GM12878 (cell line): ENCODE measurements around the gene ETV6. TPM values are rescaled to one million over a fixed set of nuclear protein-coding genes. Genes with fewer than 3 reads are reported as not detected.

Source experiments
- ATF3 ChIP-seq: IDR thresholded peaks from 2 replicates; pipeline ENCODE4 v1.6.1; 2011; ENCODE audit warnings: low read depth, mild to moderate bottlenecking, low read length, moderate library complexity, borderline replicate concordance; ENCODE audit errors: extremely low read depth
- ESRRA ChIP-seq: IDR thresholded peaks from 2 replicates; pipeline ENCODE4 v1.6.1; 2012; ENCODE audit warnings: mild to moderate bottlenecking, low read length, improper control_type of control experiment
- KLF5 ChIP-seq: fragments of 450-650 bp; IDR thresholded peaks from 2 replicates; pipeline ENCODE4 v1.6.1; 2014; ENCODE audit warnings: mild to moderate bottlenecking; ENCODE audit not compliant: partially characterized antibody
- MTA2 ChIP-seq: fragments of 450-650 bp; IDR thresholded peaks from 2 replicates; pipeline ENCODE4 v1.6.1; 2016; ENCODE audit warnings: low read depth, mild to moderate bottlenecking, moderate library complexity
- NFXL1 ChIP-seq: fragments of 450-650 bp; IDR thresholded peaks from 2 replicates; pipeline ENCODE4 v1.6.1; 2017; ENCODE audit warnings: antibody characterized with exemption, mild to moderate bottlenecking, borderline replicate concordance
- NR2F1 ChIP-seq: fragments of 450-650 bp; conservative IDR thresholded peaks from 2 replicates; pipeline ENCODE4 v1.6.1; 2017; ENCODE audit warnings: mild to moderate bottlenecking
- POLR2AphosphoS5 ChIP-seq: IDR thresholded peaks from 2 replicates; pipeline ENCODE4 v1.6.1; 2011; ENCODE audit warnings: mild to moderate bottlenecking, low read length, inconsistent platforms
- RAD21 ChIP-seq: IDR thresholded peaks from 2 replicates; pipeline ENCODE4 v1.6.1; 2011; ENCODE audit warnings: mild to moderate bottlenecking, low read depth, low read length, moderate library complexity; ENCODE audit not compliant: insufficient read depth
- RAD51 ChIP-seq: fragments of 450-650 bp; IDR thresholded peaks from 2 replicates; pipeline ENCODE4 v1.6.1; 2016; ENCODE audit warnings: moderate library complexity, mild to moderate bottlenecking, inconsistent platforms
- RELA ChIP-seq: fragments of 450-650 bp; IDR thresholded peaks from 2 replicates; pipeline ENCODE4 v1.8.0; 2014; ENCODE audit warnings: borderline replicate concordance; ENCODE audit not compliant: partially characterized antibody
- SMAD1 ChIP-seq: fragments of 450-650 bp; IDR thresholded peaks from 2 replicates; pipeline ENCODE4 v1.6.1; 2018; ENCODE audit warnings: mild to moderate bottlenecking, low read depth; ENCODE audit not compliant: partially characterized antibody
- SMC3 ChIP-seq: IDR thresholded peaks from 2 replicates; pipeline ENCODE4 v1.6.1; 2011; ENCODE audit warnings: low read length, improper control_type of control experiment, borderline replicate concordance
- YBX1 ChIP-seq: fragments of 450-650 bp; IDR thresholded peaks from 2 replicates; pipeline ENCODE4 v1.6.1; 2016; ENCODE audit warnings: antibody characterized with exemption
- ZBTB33 ChIP-seq: fragments of 450-650 bp; IDR thresholded peaks from 2 replicates; pipeline ENCODE4 v1.6.1; 2017; ENCODE audit warnings: mild to moderate bottlenecking
- ZNF274 ChIP-seq: IDR thresholded peaks from one replicate; pipeline ENCODE4 v1.8.0; 2011; ENCODE audit not compliant: insufficient read length, insufficient read depth
- ZNF622 ChIP-seq: fragments of 450-650 bp; IDR thresholded peaks from 2 replicates; pipeline ENCODE4 v1.6.1; 2017; ENCODE audit warnings: mild to moderate bottlenecking, inconsistent platforms
- ZNF687 ChIP-seq: fragments of 450-650 bp; IDR thresholded peaks from 2 replicates; pipeline ENCODE4 v1.6.1; 2017; ENCODE audit warnings: mild to moderate bottlenecking, moderate library complexity
- polyA plus RNA-seq, 11 experiments: library from polyadenylated mRNA; depleted of rRNA in 4 of 11; unstranded in 6 of 11; stranded (reverse) in 5 of 11; fragments of >200 nt; fragmentation: Nextera tagmentation in 4 of 11; fragmentation: Illumina TruSeq in 1 of 11; extraction: Ambion mirVana in 4 of 11; extraction: Trizol in 1 of 11; gene quantifications; 1 replicate in 1 of 11; 2 replicates in 10 of 11; pipeline versions ENCODE4 v1.2.1 to v1.2.3, GENCODE V29; 2011 to 2016; ENCODE audit warnings: inconsistent platforms in 2 of 11, missing spikeins in 2 of 11, low read depth in 1 of 11
- total RNA-seq, 4 experiments: library from RNA; depleted of rRNA in 3 of 4; stranded (reverse); fragments of >200 nt in 3 of 4; fragmentation: Illumina TruSeq in 1 of 4; extraction: Trizol in 1 of 4; gene quantifications; 2 replicates each; pipeline versions ENCODE4 v1.2.1 to v1.2.3, GENCODE V29; 2013 to 2021
- TF ChIP-seq, protein P1 (sequence below): fragments of 450-650 bp; formaldehyde crosslinking; IDR thresholded peaks from 2 replicates; pipeline ENCODE4 v1.4.0; 2020; ENCODE audit warnings: mild to moderate bottlenecking, moderate library complexity
- TF ChIP-seq, protein P2 (sequence below): IDR thresholded peaks from 2 replicates; pipeline ENCODE4 v1.6.1; 2012; ENCODE audit warnings: low read depth, low read length, improper control_type of control experiment

ETV6 gene
- total and polyA plus RNA-seq, 10 of the 15 experiments (the other 5 are each of a cell fraction or from before 2014, with no cell fraction given) = 6.6 to 74.8 (median 24.6) TPM

GRCh38 chr12:11765817-11766794 is 116.6 kb downstream of the ETV6 start (continued):
- TF ChIP-seq, protein P1, sequence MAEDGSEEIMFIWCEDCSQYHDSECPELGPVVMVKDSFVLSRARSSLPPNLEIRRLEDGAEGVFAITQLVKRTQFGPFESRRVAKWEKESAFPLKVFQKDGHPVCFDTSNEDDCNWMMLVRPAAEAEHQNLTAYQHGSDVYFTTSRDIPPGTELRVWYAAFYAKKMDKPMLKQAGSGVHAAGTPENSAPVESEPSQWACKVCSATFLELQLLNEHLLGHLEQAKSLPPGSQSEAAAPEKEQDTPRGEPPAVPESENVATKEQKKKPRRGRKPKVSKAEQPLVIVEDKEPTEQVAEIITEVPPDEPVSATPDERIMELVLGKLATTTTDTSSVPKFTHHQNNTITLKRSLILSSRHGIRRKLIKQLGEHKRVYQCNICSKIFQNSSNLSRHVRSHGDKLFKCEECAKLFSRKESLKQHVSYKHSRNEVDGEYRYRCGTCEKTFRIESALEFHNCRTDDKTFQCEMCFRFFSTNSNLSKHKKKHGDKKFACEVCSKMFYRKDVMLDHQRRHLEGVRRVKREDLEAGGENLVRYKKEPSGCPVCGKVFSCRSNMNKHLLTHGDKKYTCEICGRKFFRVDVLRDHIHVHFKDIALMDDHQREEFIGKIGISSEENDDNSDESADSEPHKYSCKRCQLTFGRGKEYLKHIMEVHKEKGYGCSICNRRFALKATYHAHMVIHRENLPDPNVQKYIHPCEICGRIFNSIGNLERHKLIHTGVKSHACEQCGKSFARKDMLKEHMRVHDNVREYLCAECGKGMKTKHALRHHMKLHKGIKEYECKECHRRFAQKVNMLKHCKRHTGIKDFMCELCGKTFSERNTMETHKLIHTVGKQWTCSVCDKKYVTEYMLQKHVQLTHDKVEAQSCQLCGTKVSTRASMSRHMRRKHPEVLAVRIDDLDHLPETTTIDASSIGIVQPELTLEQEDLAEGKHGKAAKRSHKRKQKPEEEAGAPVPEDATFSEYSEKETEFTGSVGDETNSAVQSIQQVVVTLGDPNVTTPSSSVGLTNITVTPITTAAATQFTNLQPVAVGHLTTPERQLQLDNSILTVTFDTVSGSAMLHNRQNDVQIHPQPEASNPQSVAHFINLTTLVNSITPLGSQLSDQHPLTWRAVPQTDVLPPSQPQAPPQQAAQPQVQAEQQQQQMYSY = no peak
- TF ChIP-seq ZNF274 (no peak), ZNF687 (peak; percentile 79), NFXL1 (no peak), ESRRA (0 out of 2 replicates have a peak, but pooled peaks have one; percentile 28), RELA (peak; percentile 26), ZNF622 (no peak), MTA2 (peak; percentile 88), SMC3 (peak; percentile 30; the same call in 1 of the 2 replicates), RAD21 (peak; percentile 19; the same call in 1 of the 2 replicates), RAD51 (no peak), YBX1 (no peak), POLR2AphosphoS5 (peak; percentile 60), KLF5 (peak; percentile 21), ATF3 (no peak), ZBTB33 (no peak), SMAD1 (peak; percentile 85), NR2F1 (peak; percentile 44; the same call in 1 of the 2 replicates)
- TF ChIP-seq, protein P2, sequence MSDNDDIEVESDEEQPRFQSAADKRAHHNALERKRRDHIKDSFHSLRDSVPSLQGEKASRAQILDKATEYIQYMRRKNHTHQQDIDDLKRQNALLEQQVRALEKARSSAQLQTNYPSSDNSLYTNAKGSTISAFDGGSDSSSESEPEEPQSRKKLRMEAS = no peak
